ENCODE results near the gene RHOBTB1. TPM values are rescaled to one million over a fixed set of nuclear protein-coding genes. Genes with fewer than 3 reads are reported as not detected.

RHOBTB1 gene
- total RNA-seq, 1 donor = 15.8 TPM

DNA sequence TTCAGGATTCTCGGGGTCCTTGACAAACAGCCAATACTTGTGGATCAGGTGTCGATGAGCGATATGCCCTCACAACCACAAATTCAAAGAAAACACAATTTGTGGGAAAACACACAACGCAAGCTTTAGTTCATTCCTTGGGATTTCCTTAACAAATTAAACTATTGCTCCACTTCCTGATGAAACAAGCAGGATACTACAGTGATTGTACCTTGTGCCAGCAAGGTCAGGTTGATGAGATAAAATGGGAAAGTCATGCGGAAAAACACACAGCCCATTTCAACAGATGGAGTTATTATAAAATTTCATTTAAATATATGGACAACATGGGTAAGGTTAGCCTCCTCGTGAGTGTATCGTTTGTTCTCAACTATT is 8.8 kb upstream of the RHOBTB1 start:
- TF ChIP-seq, protein P1, sequence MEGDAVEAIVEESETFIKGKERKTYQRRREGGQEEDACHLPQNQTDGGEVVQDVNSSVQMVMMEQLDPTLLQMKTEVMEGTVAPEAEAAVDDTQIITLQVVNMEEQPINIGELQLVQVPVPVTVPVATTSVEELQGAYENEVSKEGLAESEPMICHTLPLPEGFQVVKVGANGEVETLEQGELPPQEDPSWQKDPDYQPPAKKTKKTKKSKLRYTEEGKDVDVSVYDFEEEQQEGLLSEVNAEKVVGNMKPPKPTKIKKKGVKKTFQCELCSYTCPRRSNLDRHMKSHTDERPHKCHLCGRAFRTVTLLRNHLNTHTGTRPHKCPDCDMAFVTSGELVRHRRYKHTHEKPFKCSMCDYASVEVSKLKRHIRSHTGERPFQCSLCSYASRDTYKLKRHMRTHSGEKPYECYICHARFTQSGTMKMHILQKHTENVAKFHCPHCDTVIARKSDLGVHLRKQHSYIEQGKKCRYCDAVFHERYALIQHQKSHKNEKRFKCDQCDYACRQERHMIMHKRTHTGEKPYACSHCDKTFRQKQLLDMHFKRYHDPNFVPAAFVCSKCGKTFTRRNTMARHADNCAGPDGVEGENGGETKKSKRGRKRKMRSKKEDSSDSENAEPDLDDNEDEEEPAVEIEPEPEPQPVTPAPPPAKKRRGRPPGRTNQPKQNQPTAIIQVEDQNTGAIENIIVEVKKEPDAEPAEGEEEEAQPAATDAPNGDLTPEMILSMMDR (IDR thresholded peaks at IDR 0.05; ENCODE audit: insufficient read depth, low read length) = no peak
- DNase-seq (ENCODE audit: low read depth) = no peak

DNA sequence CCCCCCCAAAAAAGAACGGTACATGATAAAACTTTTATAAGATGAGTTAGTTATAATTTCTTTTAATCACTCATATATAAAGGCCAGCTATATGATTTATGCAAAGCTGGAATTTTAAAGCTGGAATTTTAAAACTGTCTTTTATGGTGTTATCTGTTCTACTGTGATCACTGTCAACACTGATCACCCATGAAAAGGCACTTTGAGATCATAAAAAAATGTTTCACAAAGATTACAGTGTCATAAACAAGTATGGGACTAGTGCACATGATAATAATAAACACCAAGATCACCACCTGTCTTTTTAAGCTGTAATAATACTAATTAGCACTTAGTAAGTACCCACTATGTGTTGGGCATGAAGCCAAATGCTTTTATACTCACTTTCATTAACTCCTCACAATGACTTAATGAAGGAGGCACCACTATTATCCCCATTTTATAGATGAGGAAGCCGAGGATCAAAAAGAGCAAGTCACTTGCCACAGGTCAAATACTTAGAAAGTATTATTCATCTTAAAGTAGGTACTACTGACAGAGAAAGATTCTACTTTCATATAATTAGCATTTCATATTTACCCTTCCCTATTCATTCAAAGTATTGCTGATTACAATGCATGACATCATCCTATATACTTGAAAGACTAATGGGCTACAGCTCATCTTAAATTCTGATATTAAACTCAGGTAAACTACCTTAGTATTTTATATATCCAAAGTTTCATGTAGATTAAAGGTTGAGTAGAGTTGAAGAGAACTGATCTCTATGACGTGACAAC is 8.3 kb upstream of the RHOBTB1 start:
- DNase-seq (ENCODE audit: low read depth) = no peak
- TF ChIP-seq, protein P1 (IDR thresholded peaks at IDR 0.05; ENCODE audit: insufficient read depth, low read length) = no peak
- H3K4me3 ChIP-seq (ENCODE audit: low read depth, low read length) = no peak overlapping the region

More for the DNA sequence above, 8.8 kb upstream of the RHOBTB1 start:
- no peak overlapping the region for H3K4me3 ChIP-seq (ENCODE audit: low read depth, low read length)

GRCh38 chr10:60951272-60951724 is 7.3 kb upstream of the RHOBTB1 start:
- no peak overlapping the region for H3K4me3 ChIP-seq (ENCODE audit: low read depth, low read length)
- no peak for DNase-seq (ENCODE audit: low read depth)
- TF ChIP-seq, protein P1 (IDR thresholded peaks at IDR 0.05; ENCODE audit: insufficient read depth, low read length) = no peak

GRCh38 chr10:60950300-60950699 is 6.3 kb upstream of the RHOBTB1 start:
- no peak for DNase-seq (ENCODE audit: low read depth)
- no peak overlapping the region for H3K4me3 ChIP-seq (ENCODE audit: low read depth, low read length)
- TF ChIP-seq, protein P1 (IDR thresholded peaks at IDR 0.05; ENCODE audit: insufficient read depth, low read length) = no peak

- no peak for DNase-seq (ENCODE audit: low read depth)
- H3K4me3 ChIP-seq (ENCODE audit: low read depth, low read length) = no peak overlapping the region
- TF ChIP-seq, protein P1 (IDR thresholded peaks at IDR 0.05; ENCODE audit: insufficient read depth, low read length) = no peak
Observed at GRCh38 chr10:60948851-60949250, 4.9 kb upstream of the RHOBTB1 start.

GRCh38 chr10:60944910-60945297 is 919 bp upstream of the RHOBTB1 start:
- peak overlapping the region; percentile 79 for H3K4me3 ChIP-seq (ENCODE audit: low read depth, low read length)
- no peak for DNase-seq (ENCODE audit: low read depth)

More at GRCh38 chr10:60944910-60945297, 919 bp upstream of the RHOBTB1 start:
- TF ChIP-seq, protein P1 (IDR thresholded peaks at IDR 0.05; ENCODE audit: insufficient read depth, low read length) = no peak
